ENCODE results near the gene DNAH6. TPM values are rescaled to one million over a fixed set of nuclear protein-coding genes. Genes with fewer than 3 reads are reported as not detected.

Gene DNAH6
- total and polyA plus RNA-seq, 9 of the 15 experiments (the other 6 are each of a cell fraction or from before 2014, with no cell fraction given), result 0.01 to 0.04 (median 0.01) TPM; not detected in 5

DNA sequence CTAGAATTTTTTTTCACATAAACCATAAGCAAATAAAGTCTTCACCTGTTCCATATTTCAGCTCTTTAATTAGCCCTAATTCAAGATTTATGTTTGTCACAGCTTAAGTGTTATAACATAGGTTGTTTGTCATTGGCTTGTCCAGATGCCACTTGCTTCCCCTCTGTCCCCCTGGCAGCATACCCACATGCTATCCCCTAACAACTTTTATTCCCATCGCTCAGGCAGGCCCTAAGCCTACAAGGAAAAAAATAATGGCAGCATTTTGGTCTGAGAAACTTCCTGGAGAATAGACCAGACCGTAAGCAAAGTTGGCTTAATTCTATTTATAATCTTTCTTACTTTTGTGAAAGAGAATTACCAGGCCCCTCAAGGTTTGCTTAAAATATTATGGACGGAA lies 173.9 kb downstream of the DNAH6 start:
- in situ Hi-C loops (cut with MboI), result no loop called here
- Histone ChIP-seq H4K20me1 (replicated peaks; ENCODE audit: control insufficient read depth, insufficient read depth, low read length) (no peaks in the 10 kb centered on the region), H3K27ac (ENCODE audit: extremely low read depth, low read depth, low read length) (no peak overlapping the region), H3K9ac (ENCODE audit: insufficient read depth in 1 of 2, low read depth in 2 of 2, low read length in 2 of 2) (no peak overlapping the region), H3K4me1 (replicated peaks in 1 of 2; ENCODE audit: control insufficient read depth in 2 of 2, insufficient read depth in 2 of 2, low read length in 2 of 2) (no peaks in the 10 kb centered on the region), H3K79me2 (ENCODE audit: control insufficient read depth, insufficient read depth, low read length) (no peaks in the 10 kb centered on the region), H3K36me3 (ENCODE audit: control insufficient read depth, insufficient read depth, low read length) (no peaks in the 10 kb centered on the region), H3K4me2 (ENCODE audit: insufficient read depth, low read length) (no peak overlapping the region), H3K9me1 (ENCODE audit: control insufficient read depth, insufficient read depth, low read length) (no peaks in the 10 kb centered on the region), H3K9me3 (replicated peaks; ENCODE audit: control insufficient read depth, insufficient read depth, low read depth, low read length) (no peaks in the 10 kb centered on the region), H3K4me3 (no peak overlapping the region), H3K27me3 (ENCODE audit: control insufficient read depth in 2 of 2, insufficient read depth in 2 of 2, low read length in 2 of 2) (0 out of 5 replicates have a peak, but pooled peaks cover 0 to 3% of the 10 kb centered on the region in 2 experiments), H2AFZ (ENCODE audit: low read depth, low read length) (no peak overlapping the region)
- DNase-seq (ENCODE audit: extremely low read depth in 1 of 4, low spot score in 3 of 4) (no peak), FAIRE-seq (no peak), ATAC-seq (no peak)
- intact Hi-C loops (cut with micrococcal nuclease), result no loop called here
- BruUV-seq (replicated peaks), result no TSS peak
- 0% methylated on average over 3 of the region's 3 CpGs for WGBS (ENCODE audit: insufficient coverage, low coverage, missing lambda C conversion rate)
- POLR2A ChIA-PET, result no interaction called here
- TF ChIP-seq CBX8 (IDR thresholded peaks at IDR 0.05; ENCODE audit: borderline replicate concordance, extremely low read depth, low read depth, low read length, poor library complexity, severe bottlenecking), result no peak
- TF ChIP-seq, protein P1, sequence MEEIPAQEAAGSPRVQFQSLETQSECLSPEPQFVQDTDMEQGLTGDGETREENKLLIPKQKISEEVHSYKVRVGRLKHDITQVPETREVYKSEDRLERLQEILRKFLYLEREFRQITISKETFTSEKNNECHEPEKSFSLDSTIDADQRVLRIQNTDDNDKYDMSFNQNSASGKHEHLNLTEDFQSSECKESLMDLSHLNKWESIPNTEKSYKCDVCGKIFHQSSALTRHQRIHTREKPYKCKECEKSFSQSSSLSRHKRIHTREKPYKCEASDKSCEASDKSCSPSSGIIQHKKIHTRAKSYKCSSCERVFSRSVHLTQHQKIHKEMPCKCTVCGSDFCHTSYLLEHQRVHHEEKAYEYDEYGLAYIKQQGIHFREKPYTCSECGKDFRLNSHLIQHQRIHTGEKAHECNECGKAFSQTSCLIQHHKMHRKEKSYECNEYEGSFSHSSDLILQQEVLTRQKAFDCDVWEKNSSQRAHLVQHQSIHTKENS (CRISPR knock-in tag; IDR thresholded peaks at IDR 0.05), result no peak
- CTCF ChIA-PET (ENCODE audit: low intra/inter-chr PET ratio), result no interaction called here

DNA sequence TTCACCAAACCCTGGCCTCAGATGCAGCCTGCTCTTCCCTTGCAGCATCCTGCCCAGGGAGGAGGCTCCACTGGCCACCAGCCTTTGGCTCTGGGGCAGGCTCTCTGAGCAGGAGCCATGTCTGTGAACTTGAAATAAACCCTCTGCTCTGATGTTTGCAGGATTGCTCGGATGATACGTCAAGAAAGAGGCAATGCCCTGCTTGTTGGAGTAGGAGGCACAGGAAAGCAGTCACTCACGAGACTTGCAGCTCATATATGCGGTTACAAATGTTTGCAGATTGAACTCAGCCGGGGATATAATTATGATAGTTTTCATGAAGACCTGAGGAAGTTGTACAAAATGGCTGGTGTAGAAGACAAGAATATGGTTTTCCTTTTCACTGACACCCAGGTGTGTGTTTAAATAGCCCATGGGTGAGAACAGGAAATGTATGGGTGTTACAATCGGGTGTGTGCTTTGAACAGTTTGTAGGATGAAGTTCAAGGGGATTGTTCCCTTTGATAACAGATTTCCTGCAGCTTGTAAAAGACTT lies 177.9 kb downstream of the DNAH6 start:
- intact Hi-C loops (cut with micrococcal nuclease), result no loop called here
- TF ChIP-seq FOXP1 (CRISPR knock-in tag; IDR thresholded peaks at IDR 0.05), result no peak
- no peak for TF ChIP-seq ZNF780A (CRISPR knock-in tag; IDR thresholded peaks at IDR 0.05)
- TF ChIP-seq GABPB2 (CRISPR knock-in tag; conservative IDR thresholded peaks at IDR 0.05), result no peak
- no peak for TF ChIP-seq TBL1XR1 (IDR thresholded peaks at IDR 0.05; ENCODE audit: low read length in 2 of 2)
- no peak for TF ChIP-seq EP300 (IDR thresholded peaks at IDR 0.05; ENCODE audit: low read length)
- TF ChIP-seq, protein P2, sequence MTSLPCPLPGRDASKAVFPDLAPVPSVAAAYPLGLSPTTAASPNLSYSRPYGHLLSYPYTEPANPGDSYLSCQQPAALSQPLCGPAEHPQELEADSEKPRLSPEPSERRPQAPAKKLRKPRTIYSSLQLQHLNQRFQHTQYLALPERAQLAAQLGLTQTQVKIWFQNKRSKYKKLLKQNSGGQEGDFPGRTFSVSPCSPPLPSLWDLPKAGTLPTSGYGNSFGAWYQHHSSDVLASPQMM (CRISPR knock-in tag; IDR thresholded peaks at IDR 0.05), result no peak
- no peak for TF ChIP-seq HIVEP1 (CRISPR knock-in tag; IDR thresholded peaks at IDR 0.05)
- TF ChIP-seq, protein P3, sequence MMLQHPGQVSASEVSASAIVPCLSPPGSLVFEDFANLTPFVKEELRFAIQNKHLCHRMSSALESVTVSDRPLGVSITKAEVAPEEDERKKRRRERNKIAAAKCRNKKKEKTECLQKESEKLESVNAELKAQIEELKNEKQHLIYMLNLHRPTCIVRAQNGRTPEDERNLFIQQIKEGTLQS (IDR thresholded peaks at IDR 0.05), result no peak
- TF ChIP-seq, protein P3 (CRISPR knock-in tag; conservative IDR thresholded peaks at IDR 0.05), result no peak
- no peak for TF ChIP-seq HDGF (IDR thresholded peaks at IDR 0.05)
- TF ChIP-seq IRF2 (CRISPR knock-in tag; IDR thresholded peaks at IDR 0.05), result no peak

More for the DNA sequence above, 177.9 kb downstream of the DNAH6 start:
- no peak overlapping the region for H3K27ac ChIP-seq (ENCODE audit: extremely low read depth, low read depth, low read length)
- ChIA-PET CTCF (ENCODE audit: low intra/inter-chr PET ratio) (no interaction called here), POLR2A (no interaction called here)
- H3K4me3 ChIP-seq, result no peak overlapping the region
- no TSS peak for BruUV-seq (replicated peaks)
- H3K9me3 ChIP-seq (replicated peaks; ENCODE audit: control insufficient read depth, insufficient read depth, low read depth, low read length), result no peaks in the 10 kb centered on the region
- no peaks in the 10 kb centered on the region for H4K20me1 ChIP-seq (replicated peaks; ENCODE audit: control insufficient read depth, insufficient read depth, low read length)
- H3K27me3 ChIP-seq (ENCODE audit: control insufficient read depth in 2 of 2, insufficient read depth in 2 of 2, low read length in 2 of 2), result 0 out of 5 replicates have a peak, but pooled peaks cover 0 to 3% of the 10 kb centered on the region in 2 experiments
- no peak for DNase-seq (ENCODE audit: extremely low read depth in 1 of 4, low spot score in 3 of 4)
- no peak overlapping the region for H3K9ac ChIP-seq (ENCODE audit: insufficient read depth in 1 of 2, low read depth in 2 of 2, low read length in 2 of 2)
- no peaks in the 10 kb centered on the region for H3K4me1 ChIP-seq (replicated peaks in 1 of 2; ENCODE audit: control insufficient read depth in 2 of 2, insufficient read depth in 2 of 2, low read length in 2 of 2)
- WGBS (ENCODE audit: insufficient coverage, low coverage, missing lambda C conversion rate), result 1% methylated on average over 6 of the region's 6 CpGs
- H3K36me3 ChIP-seq (ENCODE audit: control insufficient read depth, insufficient read depth, low read length), result no peaks in the 10 kb centered on the region
- H3K79me2 ChIP-seq (ENCODE audit: control insufficient read depth, insufficient read depth, low read length), result no peaks in the 10 kb centered on the region
- H3K4me2 ChIP-seq (ENCODE audit: insufficient read depth, low read length), result no peak overlapping the region
- ATAC-seq, result no peak
- no peak for FAIRE-seq
- in situ Hi-C loops (cut with MboI), result no loop called here
- no peaks in the 10 kb centered on the region for H3K9me1 ChIP-seq (ENCODE audit: control insufficient read depth, insufficient read depth, low read length)
- no peak overlapping the region for H2AFZ ChIP-seq (ENCODE audit: low read depth, low read length)
